IMR-90 (cell line): Measurements from ENCODE around the gene SPARCL1. TPM values are rescaled to one million over a fixed set of nuclear protein-coding genes. Genes with fewer than 3 reads are reported as not detected.

Experiments
- ATAC-seq: fragments of 200-7000 bp; cut with Tn5 transposase; 2 replicates; pipeline ENCODE4 v1.9.1; 2020; ENCODE audit warnings: low read depth, mild to moderate bottlenecking, moderate library complexity
- BruUV-seq: library from RNA; stranded (reverse); fragments of 400-500 nt; replicated peaks from 2 replicates; lab custom pipeline; 2021; lab: Mats Ljungman, UMichigan
- CTCF ChIA-PET: fragments of 300-600 bp; formaldehyde crosslinking; extraction: SDS; loops from one replicate; lab custom pipeline; 2021; ENCODE audit warnings: antibody characterized with exemption; lab: Yijun Ruan, JAX
- POLR2A ChIA-PET: fragments of 300-600 bp; sonication (Branson Sonifier 250); formaldehyde crosslinking; loops from one replicate; lab custom pipeline; 2022; ENCODE audit warnings: antibody characterized with exemption; ENCODE audit not compliant: unreplicated experiment; lab: Charles Lee
- DNase-seq: peaks from one replicate; pipeline ENCODE4 v3.0.0; 2013
- H2AFZ ChIP-seq: replicated peaks from 2 replicates; pipeline ENCODE3; 2013; ENCODE audit warnings: low read length, mild to moderate bottlenecking; ENCODE audit not compliant: poor library complexity
- H2AK5ac ChIP-seq: 2 replicates; pipeline ENCODE4 v1.6.1; 2013; ENCODE audit warnings: low read depth, low read length, inconsistent platforms
- H2AK9ac ChIP-seq: replicated peaks from 2 replicates; pipeline ENCODE3; 2013; ENCODE audit warnings: mild to moderate bottlenecking, low read depth, low read length, moderate library complexity; ENCODE audit not compliant: poor library complexity
- H2BK120ac ChIP-seq: 2 replicates; pipeline ENCODE4 v1.6.1; 2013; ENCODE audit warnings: low read depth, low read length, inconsistent platforms
- H2BK15ac ChIP-seq: 3 replicates; pipeline ENCODE4 v1.6.1; 2013; ENCODE audit warnings: low read depth, low read length, inconsistent platforms
- H2BK20ac ChIP-seq: 2 replicates; pipeline ENCODE4 v1.6.1; 2013; ENCODE audit warnings: low read depth, mild to moderate bottlenecking, inconsistent platforms, low read length, moderate library complexity
- H2BK5ac ChIP-seq: 2 replicates; pipeline ENCODE4 v1.6.1; 2013; ENCODE audit warnings: mild to moderate bottlenecking, low read depth, low read length, inconsistent platforms; ENCODE audit not compliant: poor library complexity, severe bottlenecking
- H3K14ac ChIP-seq: replicated peaks from 2 replicates; pipeline ENCODE4 v1.6.1; 2013; ENCODE audit warnings: low read depth, low read length, inconsistent platforms
- H3K18ac ChIP-seq: 2 replicates; pipeline ENCODE4 v1.6.1; 2013; ENCODE audit warnings: low read depth, low read length, control low read depth
- H3K23ac ChIP-seq: 2 replicates; pipeline ENCODE4 v1.6.1; 2013; ENCODE audit warnings: low read depth, low read length, inconsistent platforms
- H3K27ac ChIP-seq: 2 replicates; pipeline ENCODE4 v1.5.1; 2013; ENCODE audit warnings: mild to moderate bottlenecking, control low read depth, low read length; ENCODE audit not compliant: insufficient read depth
- H3K27me3 ChIP-seq: 2 replicates; pipeline ENCODE4 v1.6.1; 2013; ENCODE audit warnings: low read length; ENCODE audit not compliant: control insufficient read depth, insufficient read depth
- H3K36me3 ChIP-seq: 2 replicates; pipeline ENCODE4 v1.6.1; 2013; ENCODE audit warnings: low read length, mixed read lengths; ENCODE audit not compliant: control insufficient read depth, insufficient read depth
- H3K4ac ChIP-seq: 2 replicates; pipeline ENCODE4 v1.6.1; 2013; ENCODE audit warnings: low read depth, low read length, inconsistent platforms
- H3K4me1 ChIP-seq: 2 replicates; pipeline ENCODE4 v1.6.1; 2013; ENCODE audit warnings: low read length, mixed read lengths; ENCODE audit not compliant: control insufficient read depth, insufficient read depth
- H3K4me2 ChIP-seq: 2 replicates; pipeline ENCODE4 v1.6.1; 2013; ENCODE audit warnings: low read depth, mild to moderate bottlenecking, control low read depth, low read length, moderate library complexity
- H3K4me3 ChIP-seq: 2 replicates; pipeline ENCODE4 v1.5.1; 2013; ENCODE audit warnings: low read depth, mild to moderate bottlenecking, control low read depth, low read length, moderate library complexity; ENCODE audit not compliant: insufficient read depth
- H3K56ac ChIP-seq: 2 replicates; pipeline ENCODE4 v1.6.1; 2013; ENCODE audit warnings: low read length, inconsistent platforms; ENCODE audit not compliant: insufficient read depth; ENCODE audit errors: extremely low read depth
- H3K79me1 ChIP-seq, 2 experiments: 2 replicates each; pipeline ENCODE4 v1.6.1; 2013; ENCODE audit warnings: low read length in 2 of 2, inconsistent platforms in 1 of 2, low read depth in 1 of 2
- H3K9ac ChIP-seq: 2 replicates; pipeline ENCODE4 v1.6.1; 2013; ENCODE audit warnings: low read depth, low read length, control low read depth
- H3K9me1 ChIP-seq: 2 replicates; pipeline ENCODE4 v1.6.1; 2013; ENCODE audit warnings: low read length, inconsistent platforms; ENCODE audit not compliant: insufficient read depth
- H3K9me3 ChIP-seq: 2 replicates; pipeline ENCODE4 v1.6.1; 2013; ENCODE audit warnings: low read length; ENCODE audit not compliant: control insufficient read depth, insufficient read depth
- H4K20me1 ChIP-seq: 2 replicates; pipeline ENCODE4 v1.6.1; 2013; ENCODE audit warnings: low read length, inconsistent platforms; ENCODE audit not compliant: insufficient read depth
- H4K5ac ChIP-seq: 2 replicates; pipeline ENCODE4 v1.6.1; 2013; ENCODE audit warnings: mild to moderate bottlenecking, low read depth, low read length, control low read depth
- H4K8ac ChIP-seq, 2 experiments: 2 replicates each; pipeline ENCODE4 v1.6.1; 2013; ENCODE audit warnings: low read depth in 2 of 2, low read length in 2 of 2, control low read depth in 1 of 2, inconsistent platforms in 1 of 2
- H4K91ac ChIP-seq: 2 replicates; pipeline ENCODE4 v1.6.1; 2013; ENCODE audit warnings: low read depth, low read length, inconsistent platforms; ENCODE audit not compliant: insufficient read depth
- CHD1 ChIP-seq: IDR thresholded peaks from 2 replicates; pipeline ENCODE4 v1.6.1; 2012; ENCODE audit warnings: low read depth, low read length, improper control_type of control experiment
- NFE2L2 ChIP-seq: fragments of 150-350 bp; IDR thresholded peaks from 2 replicates; pipeline ENCODE4 v1.6.1; 2016; ENCODE audit warnings: low read depth, mild to moderate bottlenecking, low read length
- WGBS, 2 experiments: methylation state at CpG; one replicate each; pipeline versions ENCODE4 v1.1.5 to v1.1.7; 2013; ENCODE audit warnings: missing lambda C conversion rate in 2 of 2; ENCODE audit not compliant: insufficient read length in 1 of 2; ENCODE audit errors: extremely low coverage in 2 of 2; 5-methylcytosine and 5-hydroxymethylcytosine counted together
- dilution Hi-C: fragments of 300-500 bp; cut with HindIII; formaldehyde crosslinking; loops from one replicate; pipeline ENCODE4 v1.14.3; 2018; ENCODE audit warnings: low sequenced_read_pairs; ENCODE audit not compliant: unreplicated experiment
- in situ Hi-C: fragments of 300-500 bp; cut with MboI; formaldehyde crosslinking; loops from 3 replicates; pipeline ENCODE4 v1.14.3; 2019; ENCODE audit warnings: low sequenced_read_pairs, inconsistent platforms, mixed read lengths
- intact Hi-C: fragments of 100-400 bp; cut with micrococcal nuclease; formaldehyde crosslinking; loops from 2 replicates; pipeline ENCODE4 v1.10.0; 2022
- polyA plus RNA-seq, 3 experiments: library from polyadenylated mRNA; depleted of rRNA; stranded (reverse); fragments of >200 nt; gene quantifications; 2 replicates each; pipeline ENCODE4 v1.2.3, GENCODE V29; 2012; ENCODE audit warnings: low replicate concordance in 1 of 3
- total RNA-seq: library from RNA; depleted of rRNA; stranded (reverse); fragments of >200 nt; gene quantifications from 2 replicates; pipeline ENCODE4 v1.2.3, GENCODE V29; 2012

Gene SPARCL1
- total and polyA plus RNA-seq, 2 of the 4 experiments (the other 2 are of a cell fraction): not detected

- H4K91ac ChIP-seq: no peak overlapping the region
- dilution Hi-C loops (no loop called here), in situ Hi-C loops (no loop called here), intact Hi-C loops (no loop called here)
- H3K56ac ChIP-seq: no peak overlapping the region
- ChIA-PET POLR2A (no interaction called here), CTCF (interaction anchor here (0.8 kb wide), 1 partner anchor 285 kb away, joined by 3 read pairs; no protein-coding TSS in a partner anchor)
- no peak overlapping the region for H2BK20ac ChIP-seq
- no TSS peak for BruUV-seq
- H2BK120ac ChIP-seq: no peak overlapping the region
- no peaks in the 10 kb centered on the region for H3K36me3 ChIP-seq
- H2BK15ac ChIP-seq: no peak overlapping the region
- H3K9me3 ChIP-seq: no peaks in the 10 kb centered on the region
- H3K18ac ChIP-seq: no peak overlapping the region
- no CpG with 5 or more reads among the region's 5 CpGs for WGBS, 2 experiments
- no peak overlapping the region for H2BK5ac ChIP-seq
- no peaks in the 10 kb centered on the region for H3K4me1 ChIP-seq
- no peak overlapping the region for H3K4me3 ChIP-seq
- no peak overlapping the region for H2AFZ ChIP-seq
- no peaks in the 10 kb centered on the region for H3K9me1 ChIP-seq
- no peak overlapping the region for H4K5ac ChIP-seq
- 0 out of 2 replicates have a peak, but pooled peaks have one; percentile 2 for TF ChIP-seq NFE2L2
- no peak for TF ChIP-seq CHD1
- no peak overlapping the region for H2AK9ac ChIP-seq
- H3K79me1 ChIP-seq: no peaks in the 10 kb centered on the region
- DNase-seq (peak; percentile 58), ATAC-seq (peak; percentile 54)
- H4K20me1 ChIP-seq: no peaks in the 10 kb centered on the region
- no peak overlapping the region for H2AK5ac ChIP-seq
- H3K27me3 ChIP-seq: no peaks in the 10 kb centered on the region
- H3K14ac ChIP-seq: no peak overlapping the region
- no peak overlapping the region for H3K27ac ChIP-seq
- H3K4me2 ChIP-seq: no peak overlapping the region
- H3K4ac ChIP-seq: no peak overlapping the region
- no peak overlapping the region for H3K23ac ChIP-seq
- H3K9ac ChIP-seq: no peak overlapping the region
- H4K8ac ChIP-seq: no peak overlapping the region
Observed at GRCh38 chr4:87555773-87556619, 26.8 kb upstream of the SPARCL1 start.
